ENCODE measurements around the gene NDUFA12. TPM values are rescaled to one million over a fixed set of nuclear protein-coding genes. Genes with fewer than 3 reads are reported as not detected.

NDUFA12 gene
- total RNA-seq, 3 donors from 2014 or later (not counting 1 experiment from before 2014, with no cell fraction given) = 67.7 to 91.5 (median 69.6) TPM

GRCh38 chr12:94970560-94970959 is 32.9 kb downstream of the NDUFA12 start:
- Mint-ChIP-seq H3K9me3 (no peaks in the 10 kb centered on the region), H3K4me1 (peaks cover 8 to 15% of the 10 kb centered on the region in 2 donors), H3K36me3 (no peaks in the 10 kb centered on the region), H3K4me3 (no peak overlapping the region), H3K27ac (no peak overlapping the region), H3K27me3 (ENCODE audit: low read depth in 2 of 2) (no peaks in the 10 kb centered on the region)
- no peak for ATAC-seq
- Histone ChIP-seq H3K4me1 (ENCODE audit: control insufficient read depth, insufficient read depth, low read length) (no peaks in the 10 kb centered on the region), H3K27ac (ENCODE audit: low read length) (no peak overlapping the region), H3K36me3 (ENCODE audit: control insufficient read depth, insufficient read depth, low read length) (peaks cover 7% of the 10 kb centered on the region), H3K4me3 (ENCODE audit: low read length) (no peak overlapping the region), H3K27me3 (ENCODE audit: control insufficient read depth, insufficient read depth, low read length) (no peaks in the 10 kb centered on the region), H3K9me3 (ENCODE audit: control insufficient read depth, insufficient read depth, low read length) (no peaks in the 10 kb centered on the region)
- TF ChIP-seq, protein P1, sequence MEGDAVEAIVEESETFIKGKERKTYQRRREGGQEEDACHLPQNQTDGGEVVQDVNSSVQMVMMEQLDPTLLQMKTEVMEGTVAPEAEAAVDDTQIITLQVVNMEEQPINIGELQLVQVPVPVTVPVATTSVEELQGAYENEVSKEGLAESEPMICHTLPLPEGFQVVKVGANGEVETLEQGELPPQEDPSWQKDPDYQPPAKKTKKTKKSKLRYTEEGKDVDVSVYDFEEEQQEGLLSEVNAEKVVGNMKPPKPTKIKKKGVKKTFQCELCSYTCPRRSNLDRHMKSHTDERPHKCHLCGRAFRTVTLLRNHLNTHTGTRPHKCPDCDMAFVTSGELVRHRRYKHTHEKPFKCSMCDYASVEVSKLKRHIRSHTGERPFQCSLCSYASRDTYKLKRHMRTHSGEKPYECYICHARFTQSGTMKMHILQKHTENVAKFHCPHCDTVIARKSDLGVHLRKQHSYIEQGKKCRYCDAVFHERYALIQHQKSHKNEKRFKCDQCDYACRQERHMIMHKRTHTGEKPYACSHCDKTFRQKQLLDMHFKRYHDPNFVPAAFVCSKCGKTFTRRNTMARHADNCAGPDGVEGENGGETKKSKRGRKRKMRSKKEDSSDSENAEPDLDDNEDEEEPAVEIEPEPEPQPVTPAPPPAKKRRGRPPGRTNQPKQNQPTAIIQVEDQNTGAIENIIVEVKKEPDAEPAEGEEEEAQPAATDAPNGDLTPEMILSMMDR (IDR thresholded peaks at IDR 0.05) = no peak
- no CpG with 5 or more reads among the region's 1 CpG for WGBS (ENCODE audit: insufficient coverage)
- DNase-seq = no peak
- intact Hi-C loops (cut with micrococcal nuclease) = no loop called here

DNA sequence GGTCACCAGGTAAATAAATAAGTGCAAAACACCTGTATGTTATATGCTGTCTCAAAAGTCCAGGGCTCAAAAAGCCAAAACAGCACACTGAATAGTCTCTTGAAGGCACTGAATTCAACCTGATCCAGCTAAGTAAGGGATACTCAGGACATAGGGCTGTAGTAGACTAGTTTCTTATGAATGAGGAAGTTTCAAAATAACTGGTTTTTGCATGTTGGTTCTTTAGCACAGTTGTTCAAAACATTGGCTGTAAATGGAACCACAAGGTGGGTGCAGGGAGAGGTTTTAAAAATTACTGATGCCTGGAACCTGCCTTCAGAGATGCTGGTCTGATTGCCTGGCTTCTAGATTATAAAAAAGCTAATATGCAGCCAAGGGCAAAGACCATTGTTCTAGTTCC is 34.1 kb downstream of the NDUFA12 start:
- ATAC-seq (no peak), DNase-seq (no peak)
- Histone ChIP-seq H3K27ac (ENCODE audit: low read length) (no peak overlapping the region), H3K4me1 (ENCODE audit: control insufficient read depth, insufficient read depth, low read length) (no peaks in the 10 kb centered on the region), H3K27me3 (ENCODE audit: control insufficient read depth, insufficient read depth, low read length) (no peaks in the 10 kb centered on the region), H3K9me3 (ENCODE audit: control insufficient read depth, insufficient read depth, low read length) (no peaks in the 10 kb centered on the region), H3K36me3 (ENCODE audit: control insufficient read depth, insufficient read depth, low read length) (peaks cover 7% of the 10 kb centered on the region), H3K4me3 (ENCODE audit: low read length) (no peak overlapping the region)
- Mint-ChIP-seq H3K27me3 (ENCODE audit: low read depth in 2 of 2) (no peaks in the 10 kb centered on the region), H3K4me1 (peaks cover 4 to 8% of the 10 kb centered on the region in 2 donors), H3K9me3 (no peaks in the 10 kb centered on the region), H3K27ac (no peak overlapping the region), H3K4me3 (no peak overlapping the region), H3K36me3 (no peaks in the 10 kb centered on the region)
- TF ChIP-seq, protein P1 (IDR thresholded peaks at IDR 0.05) = no peak
- intact Hi-C loops (cut with micrococcal nuclease) = no loop called here

DNA sequence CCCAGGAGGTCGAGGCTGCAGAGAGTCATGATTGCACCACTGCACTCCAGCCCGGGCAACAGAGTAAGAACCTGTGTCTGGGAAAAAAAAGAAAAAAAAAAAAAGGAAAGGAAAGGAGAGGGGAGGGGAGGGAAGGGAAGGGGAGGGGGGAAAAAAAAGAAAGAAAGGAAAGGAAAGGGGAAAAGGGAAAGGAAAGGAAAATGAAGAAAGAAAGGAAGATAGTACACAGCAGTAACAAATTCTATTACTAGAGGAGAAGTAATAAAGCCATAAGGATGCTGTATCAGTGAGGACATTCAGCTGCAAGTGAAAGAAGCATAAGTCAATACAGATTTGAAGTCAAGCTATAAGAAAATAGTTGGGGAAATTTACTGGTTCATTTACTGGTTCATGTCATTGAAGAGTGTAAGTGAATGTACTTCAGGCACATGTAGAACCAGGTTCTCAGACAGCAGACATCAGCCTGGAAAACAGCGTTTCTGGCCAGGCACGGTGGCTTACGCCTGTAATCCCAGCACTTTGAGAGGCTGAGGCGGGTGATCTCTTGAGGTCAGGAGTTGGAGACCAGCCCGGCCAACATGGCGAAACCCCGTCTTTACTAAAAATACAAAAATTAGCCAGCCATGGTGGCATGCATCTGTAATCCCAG is 37.4 kb downstream of the NDUFA12 start:
- H3K4me1 Mint-ChIP-seq = peaks cover 0 to 9% of the 10 kb centered on the region in 2 donors
- Histone ChIP-seq H3K4me1 (ENCODE audit: control insufficient read depth, insufficient read depth, low read length) (no peaks in the 10 kb centered on the region), H3K4me3 (ENCODE audit: low read length) (no peak overlapping the region), H3K36me3 (ENCODE audit: control insufficient read depth, insufficient read depth, low read length) (peaks cover 5% of the 10 kb centered on the region), H3K27me3 (ENCODE audit: control insufficient read depth, insufficient read depth, low read length) (no peaks in the 10 kb centered on the region), H3K27ac (ENCODE audit: low read length) (no peak overlapping the region), H3K9me3 (ENCODE audit: control insufficient read depth, insufficient read depth, low read length) (no peaks in the 10 kb centered on the region)
- intact Hi-C loops (cut with micrococcal nuclease) = no loop called here
- WGBS (ENCODE audit: insufficient coverage) = 94% methylated on average over 9 of the region's 9 CpGs
- no peaks in the 10 kb centered on the region for H3K36me3 Mint-ChIP-seq
- H3K4me3 Mint-ChIP-seq = no peak overlapping the region
- no peak for DNase-seq
- TF ChIP-seq, protein P1 (IDR thresholded peaks at IDR 0.05) = no peak
- H3K27ac Mint-ChIP-seq = no peak overlapping the region
- no peaks in the 10 kb centered on the region for H3K27me3 Mint-ChIP-seq (ENCODE audit: low read depth in 2 of 2)
- ATAC-seq = no peak
- H3K9me3 Mint-ChIP-seq = no peaks in the 10 kb centered on the region

DNA sequence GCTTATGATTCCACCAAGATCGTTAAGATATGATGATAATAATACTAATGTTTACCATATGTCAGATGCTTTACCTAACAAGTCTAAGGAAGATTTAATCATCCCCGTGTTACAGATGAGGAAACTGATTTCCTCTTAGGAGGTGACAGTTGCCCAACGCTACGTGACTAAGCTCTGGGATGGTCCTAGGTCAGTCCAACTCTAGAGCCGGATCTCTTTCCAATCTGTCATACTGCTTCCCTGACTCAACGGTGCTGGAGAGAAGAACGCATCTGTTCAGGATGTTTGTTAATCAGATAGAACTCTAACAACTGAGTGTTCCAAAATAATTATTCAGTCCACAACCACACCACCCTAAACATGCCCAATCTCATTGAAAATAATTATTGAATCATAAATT is 39.8 kb downstream of the NDUFA12 start:
- no peaks in the 10 kb centered on the region for H3K27me3 ChIP-seq (ENCODE audit: control insufficient read depth, insufficient read depth, low read length)
- Mint-ChIP-seq H3K9me3 (no peaks in the 10 kb centered on the region), H3K4me3 (no peak overlapping the region), H3K27ac (no peak overlapping the region), H3K4me1 (peaks cover 0 to 6% of the 10 kb centered on the region in 2 donors), H3K27me3 (ENCODE audit: low read depth in 2 of 2) (peaks cover 4 to 7% of the 10 kb centered on the region in 2 donors), H3K36me3 (no peaks in the 10 kb centered on the region)
- DNase-seq (no peak), ATAC-seq (no peak)
- intact Hi-C loops (cut with micrococcal nuclease) = no loop called here
- H3K9me3 ChIP-seq (ENCODE audit: control insufficient read depth, insufficient read depth, low read length) = no peaks in the 10 kb centered on the region
- H3K36me3 ChIP-seq (ENCODE audit: control insufficient read depth, insufficient read depth, low read length) = no peaks in the 10 kb centered on the region
- no peak overlapping the region for H3K27ac ChIP-seq (ENCODE audit: low read length)
- 98% methylated on average over 6 of the region's 7 CpGs for WGBS (ENCODE audit: insufficient coverage)
- H3K4me1 ChIP-seq (ENCODE audit: control insufficient read depth, insufficient read depth, low read length) = no peaks in the 10 kb centered on the region
- H3K4me3 ChIP-seq (ENCODE audit: low read length) = no peak overlapping the region
- TF ChIP-seq, protein P1 (IDR thresholded peaks at IDR 0.05) = no peak

Data from natural killer cell (primary cell).